Bone marrow (tissue), 2 donors: ENCODE measurements around the gene MRPL52.
"Not testable (repeated sequence)": the region's sequence is repeated elsewhere in the genome, so short reads cannot be mapped to it uniquely, and the experiment has no call there.

Experiments
- DNase-seq, 2 donors: peaks; one replicate each; lab custom pipeline; 2025; lab: John Stamatoyannopoulos, UW

MRPL52 gene

GRCh38 chr14:22829661-22830442 lies at the start of gene MRPL52:
MRPL52 (plus strand) TSS chr14:22829887; CDS start chr14:22829913, 26 bp downstream.
- DNase-seq, result peak; percentile 59 to 91

GRCh38 chr14:22780105-22780679 lies 49.5 kb upstream of the MRPL52 start:
- DNase-seq, result no peak

GRCh38 chr14:22780941-22781300 lies 48.8 kb upstream of the MRPL52 start:
- DNase-seq, result no peak

GRCh38 chr14:22781301-22781991 lies 48.2 kb upstream of the MRPL52 start:
- DNase-seq, result no peak

GRCh38 chr14:22786685-22787084 lies 43.0 kb upstream of the MRPL52 start:
- DNase-seq, result no peak

GRCh38 chr14:22791301-22791700 lies 38.4 kb upstream of the MRPL52 start:
- no peak for DNase-seq

GRCh38 chr14:22792158-22792557 lies 37.5 kb upstream of the MRPL52 start:
- no peak for DNase-seq

GRCh38 chr14:22793550-22793949 lies 36.1 kb upstream of the MRPL52 start:
- DNase-seq, result not testable (repeated sequence)

GRCh38 chr14:22793976-22794375 lies 35.7 kb upstream of the MRPL52 start:
- DNase-seq, result no peak

- DNase-seq, result no peak
Observed at GRCh38 chr14:22794551-22794951, 35.1 kb upstream of the MRPL52 start.

- DNase-seq, result no peak
Observed at GRCh38 chr14:22796087-22796707, 33.5 kb upstream of the MRPL52 start.

- DNase-seq, result no peak
Observed at GRCh38 chr14:22797017-22797917, 32.4 kb upstream of the MRPL52 start.

- no peak for DNase-seq
Observed at GRCh38 chr14:22798528-22798927, 31.2 kb upstream of the MRPL52 start.

GRCh38 chr14:22800346-22800745 lies 29.3 kb upstream of the MRPL52 start:
- DNase-seq, result no peak

- no peak for DNase-seq
Observed at GRCh38 chr14:22801716-22802115, 28.0 kb upstream of the MRPL52 start.

- DNase-seq, result no peak
Observed at GRCh38 chr14:22802860-22803686, 26.6 kb upstream of the MRPL52 start.

GRCh38 chr14:22803687-22803974 lies 26.1 kb upstream of the MRPL52 start:
- no peak for DNase-seq

GRCh38 chr14:22805235-22805634 lies 24.5 kb upstream of the MRPL52 start:
- not testable (repeated sequence) for DNase-seq

GRCh38 chr14:22807432-22808087 lies 22.1 kb upstream of the MRPL52 start:
- DNase-seq, result no peak
